Measurements from ENCODE around the gene ZGPAT. TPM values are rescaled to one million over a fixed set of nuclear protein-coding genes. Genes with fewer than 3 reads are reported as not detected.

The ZGPAT gene
- total and polyA plus RNA-seq, 2 donors (not counting 3 experiments of a cell fraction or from before 2014, with no cell fraction given) = 23.1 to 29.3 TPM

- H3K27me3 ChIP-seq (ENCODE audit: control insufficient read depth in 2 of 2, insufficient read depth in 2 of 2, low read length in 2 of 2) = no peaks in the 10 kb centered on the region
- H3K36me3 ChIP-seq (ENCODE audit: control insufficient read depth in 2 of 2, extremely low read depth in 1 of 2, insufficient read depth in 2 of 2, low read length in 2 of 2) = peaks cover 0 to 25% of the 10 kb centered on the region in 2 experiments
- no peaks in the 10 kb centered on the region for H3K4me1 ChIP-seq (ENCODE audit: control insufficient read depth, extremely low read depth, insufficient read depth, low read length)
- H3K4me3 ChIP-seq (replicated peaks in 1 of 3; ENCODE audit: insufficient read depth in 1 of 3, low read depth in 1 of 3, low read length in 3 of 3) = no peak overlapping the region
- no peaks in the 10 kb centered on the region for H3K9me3 ChIP-seq (replicated peaks; ENCODE audit: control insufficient read depth, insufficient read depth, low read length)
- no TSS peak for BruUV-seq (replicated peaks)
- no peak overlapping the region for H3K27ac ChIP-seq (ENCODE audit: insufficient read depth, low read depth, low read length)
- no peak for DNase-seq (ENCODE audit: low read depth, low spot score)
- intact Hi-C loops (cut with micrococcal nuclease) = no loop called here
- ChIA-PET CTCF (interaction anchor here (0.6 to 2.1 kb wide), 2 partner anchors 20 to 26 kb away, joined by 3 to 7 read pairs; partner anchors contain the start of genes ARFRP1 and ZGPAT), POLR2A (no interaction called here)
- no peak for FAIRE-seq
- H3K9ac ChIP-seq (replicated peaks; ENCODE audit: extremely low read depth, insufficient read depth, low read length) = no peak overlapping the region
- H3K9me1 ChIP-seq (replicated peaks; ENCODE audit: control insufficient read depth, extremely low read depth, insufficient read depth, low read length) = no peaks in the 10 kb centered on the region
- H3K4me2 ChIP-seq (ENCODE audit: insufficient read depth, low read length) = no peak overlapping the region
- H2AFZ ChIP-seq (ENCODE audit: low read depth, low read length) = no peak overlapping the region
- TF ChIP-seq JUN (IDR thresholded peaks at IDR 0.05; ENCODE audit: borderline replicate concordance, insufficient read depth, insufficient read length, low read depth) = no peak
- no peak for TF ChIP-seq CTCF (IDR thresholded peaks at IDR 0.05; ENCODE audit: extremely low read depth in 1 of 2, insufficient read depth in 1 of 2, low read depth in 1 of 2, low read length in 2 of 2)
- no peaks in the 10 kb centered on the region for H4K20me1 ChIP-seq (replicated peaks; ENCODE audit: control insufficient read depth, extremely low read depth, insufficient read depth, low read length)
- dilution Hi-C loops (cut with MboI; ENCODE audit: extremely low pct_ligation_motif_present, low sequenced_read_pairs) = no loop called here
- H3K79me2 ChIP-seq (ENCODE audit: control insufficient read depth, insufficient read depth, low read length) = peaks cover 14% of the 10 kb centered on the region
Measured at GRCh38 chr20:63734111-63734945, 26.5 kb downstream of the ZGPAT start.
